CD14-positive monocyte (primary cell): ENCODE data around the gene CBX4. TPM values are rescaled to one million over a fixed set of nuclear protein-coding genes. Genes with fewer than 3 reads are reported as not detected.

Source experiments
- DNase-seq, 3 donors: peaks; one replicate each; pipeline ENCODE4 v3.0.0-alpha.2; 2011 to 2022
- H2AFZ ChIP-seq: 2 replicates; pipeline ENCODE4 v1.6.0; 2012; ENCODE audit warnings: mild to moderate bottlenecking, low read depth, low read length, inconsistent platforms; ENCODE audit not compliant: insufficient read depth, poor library complexity, severe bottlenecking
- H3K27ac ChIP-seq, 2 donors: 1 replicate in 1 of 2; 2 replicates in 1 of 2; pipeline ENCODE4 v1.5.1; 2012 to 2013; ENCODE audit warnings: low read length in 2 of 2, control low read depth in 1 of 2, inconsistent platforms in 1 of 2, low read depth in 1 of 2, mild to moderate bottlenecking in 1 of 2
- H3K27me3 ChIP-seq, 2 donors: one replicate each; pipeline versions ENCODE4 v1.6.0 to v1.6.1; 2011 to 2013; ENCODE audit warnings: low read length in 2 of 2; ENCODE audit not compliant: control insufficient read depth in 2 of 2, insufficient read depth in 2 of 2
- H3K36me3 ChIP-seq, 2 donors: replicated peaks in 1 of 2; 1 replicate in 1 of 2; 2 replicates in 1 of 2; pipeline versions ENCODE4 v1.5.1 to v1.6.1; 2012 to 2013; ENCODE audit warnings: low read length in 2 of 2, control low read depth in 1 of 2, inconsistent platforms in 1 of 2, mild to moderate bottlenecking in 1 of 2; ENCODE audit not compliant: insufficient read depth in 2 of 2, control insufficient read depth in 1 of 2
- H3K4me1 ChIP-seq, 2 donors: 1 replicate in 1 of 2; 2 replicates in 1 of 2; pipeline versions ENCODE4 v1.5.1 to v1.6.1; 2012 to 2013; ENCODE audit warnings: low read length in 2 of 2, control low read depth in 1 of 2, inconsistent platforms in 1 of 2, mild to moderate bottlenecking in 1 of 2, moderate library complexity in 1 of 2; ENCODE audit not compliant: insufficient read depth in 2 of 2, control insufficient read depth in 1 of 2
- H3K4me2 ChIP-seq: replicated peaks from 2 replicates; pipeline ENCODE3; 2012; ENCODE audit warnings: low read length, moderate library complexity, mild to moderate bottlenecking; ENCODE audit not compliant: poor library complexity, severe bottlenecking; ENCODE audit errors: extremely low read depth
- H3K4me3 ChIP-seq, 3 experiments: fragments of 200-600 bp in 1 of 3; sonication (generic) in 1 of 3; replicated peaks in 1 of 3; 1 replicate in 2 of 3; 2 replicates in 1 of 3; pipeline ENCODE4 v1.5.1; 2011 to 2013; ENCODE audit warnings: low read length in 3 of 3, mild to moderate bottlenecking in 3 of 3, control low read depth in 2 of 3, low read depth in 2 of 3, inconsistent platforms in 1 of 3, moderate library complexity in 1 of 3
- H3K79me2 ChIP-seq: 2 replicates; pipeline ENCODE4 v1.6.0; 2012; ENCODE audit warnings: mild to moderate bottlenecking, control low read depth, inconsistent platforms, low read length, moderate library complexity; ENCODE audit not compliant: insufficient read depth
- H3K9ac ChIP-seq: 2 replicates; pipeline ENCODE4 v1.6.0; 2017; ENCODE audit warnings: low read length, mild to moderate bottlenecking; ENCODE audit not compliant: insufficient read depth, poor library complexity, severe bottlenecking
- H3K9me3 ChIP-seq, 2 donors: replicated peaks in 1 of 2; 1 replicate in 1 of 2; 2 replicates in 1 of 2; pipeline versions ENCODE4 v1.5.1 to v1.6.1; 2012 to 2013; ENCODE audit warnings: low read length in 2 of 2, control low read depth in 1 of 2; ENCODE audit not compliant: control insufficient read depth in 1 of 2, insufficient read depth in 1 of 2
- H4K20me1 ChIP-seq: 2 replicates; pipeline ENCODE4 v1.6.0; 2012; ENCODE audit warnings: mild to moderate bottlenecking, low read length, control low read depth, moderate library complexity; ENCODE audit not compliant: insufficient read depth
- H3K27ac Mint-ChIP-seq, 7 donors: one replicate each; pipeline ENCODE4 v1.8.0; 2020; ENCODE audit warnings: mild to moderate bottlenecking in 7 of 7, mixed read lengths in 7 of 7, moderate library complexity in 6 of 7, inconsistent platforms in 2 of 7
- H3K27me3 Mint-ChIP-seq, 3 donors: one replicate each; pipeline ENCODE4 v1.8.0; 2021 to 2022; ENCODE audit warnings: low read depth in 3 of 3, mild to moderate bottlenecking in 3 of 3, mixed read lengths in 3 of 3, moderate library complexity in 3 of 3, inconsistent platforms in 1 of 3
- H3K36me3 Mint-ChIP-seq, 2 donors: one replicate each; pipeline ENCODE4 v1.8.0; 2020; ENCODE audit warnings: mixed read lengths in 2 of 2, inconsistent platforms in 1 of 2, mild to moderate bottlenecking in 1 of 2
- H3K4me1 Mint-ChIP-seq: one replicate; pipeline ENCODE4 v1.8.0; 2020; ENCODE audit warnings: mild to moderate bottlenecking, mixed read lengths
- H3K4me3 Mint-ChIP-seq, 2 donors: one replicate each; pipeline ENCODE4 v1.8.0; 2020; ENCODE audit warnings: mild to moderate bottlenecking in 2 of 2, mixed read lengths in 2 of 2, moderate library complexity in 1 of 2
- H3K9me3 Mint-ChIP-seq, 7 donors: one replicate each; pipeline ENCODE4 v1.8.0; 2020 to 2022; ENCODE audit warnings: mixed read lengths in 7 of 7, mild to moderate bottlenecking in 6 of 7, moderate library complexity in 6 of 7, inconsistent platforms in 2 of 7
- WGBS: methylation state at CpG from one replicate; pipeline ENCODE4 v1.1.5; 2013; ENCODE audit warnings: missing lambda C conversion rate; ENCODE audit not compliant: insufficient coverage; 5-methylcytosine and 5-hydroxymethylcytosine counted together
- intact Hi-C, 2 donors: fragments of 100-400 bp; cut with micrococcal nuclease; formaldehyde crosslinking; loops; one replicate each; pipeline versions ENCODE4 v1.15.0 to v1.15.1; 2023
- polyA plus RNA-seq, 3 donors: library from polyadenylated mRNA; depleted of rRNA in 1 of 3; unstranded in 2 of 3; stranded (reverse) in 1 of 3; fragments of 300-500 nt in 2 of 3; fragments of >200 nt in 1 of 3; fragmentation: Illumina TruSeq in 2 of 3; gene quantifications; 1 replicate in 2 of 3; 2 replicates in 1 of 3; pipeline ENCODE4 v1.2.3, GENCODE V29; 2012 to 2021
- TF ChIP-seq, protein P1 (sequence below): fragments of 200-600 bp; IDR thresholded peaks from one replicate; pipeline ENCODE4 v1.8.0; 2022; ENCODE audit warnings: antibody characterized with exemption, mild to moderate bottlenecking

Gene CBX4
- polyA plus RNA-seq, 3 donors, result 1.4 to 82.8 (median 3.6) TPM

DNA sequence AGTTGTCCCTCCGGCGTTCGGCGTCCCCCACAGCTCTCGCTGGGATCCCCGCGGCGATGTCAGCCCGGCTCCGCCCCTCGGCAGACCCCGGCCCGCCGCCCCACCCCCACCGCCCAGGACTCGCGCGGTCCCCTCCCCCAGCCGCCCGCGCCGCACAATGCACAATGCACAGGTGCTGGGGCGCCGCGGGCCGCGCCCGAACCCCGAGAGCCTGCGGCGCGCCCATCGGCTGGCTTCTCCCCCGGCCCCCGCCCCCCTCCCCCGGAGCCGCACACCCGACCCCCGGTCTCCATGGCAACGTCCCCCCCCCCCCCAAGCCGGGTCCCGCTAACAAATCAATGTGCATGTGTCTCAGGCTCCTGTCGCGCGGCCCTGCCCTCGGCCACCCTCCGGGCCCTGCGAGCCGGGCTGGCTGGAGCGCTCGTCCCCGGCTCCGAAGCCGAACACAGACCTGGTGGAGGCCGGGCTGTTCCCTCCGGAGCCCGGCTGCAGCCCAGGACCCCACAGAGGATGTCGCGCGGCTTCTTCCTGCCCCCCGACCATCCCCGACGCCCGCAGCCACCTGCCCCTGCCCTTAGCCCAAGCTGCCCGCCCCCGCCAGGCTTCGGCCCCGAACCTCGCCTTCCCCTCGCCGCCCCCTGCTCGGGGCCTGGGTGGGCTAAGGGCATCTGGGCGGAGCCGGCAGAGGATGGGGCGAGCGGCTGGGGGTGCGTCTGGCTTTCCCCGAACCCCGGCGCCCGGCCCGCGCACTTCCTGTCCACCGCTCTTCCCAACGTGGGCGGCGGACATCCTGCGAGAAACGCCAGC is 41.5 kb downstream of the CBX4 start:
- H3K36me3 ChIP-seq, result peaks cover 9% of the 10 kb centered on the region in 2 donors
- H3K4me3 ChIP-seq, result peak overlapping the region; percentile 13 to 99 (median 35)
- peaks cover 3% of the 10 kb centered on the region for H3K79me2 ChIP-seq
- peak overlapping the region; percentile 99 for H3K4me2 ChIP-seq
- peaks cover 0 to 34% of the 10 kb centered on the region in 2 donors for H3K9me3 ChIP-seq
- H4K20me1 ChIP-seq, result peaks cover 54% of the 10 kb centered on the region
- no peak overlapping the region for H3K27ac ChIP-seq
- peak in 1 of 3 donors; percentile 28 for DNase-seq
- peaks cover 63 to 70% of the 10 kb centered on the region in 2 donors for H3K4me1 ChIP-seq
- H3K27me3 Mint-ChIP-seq, result peaks cover 55 to 73% (median 61%) of the 10 kb centered on the region in 3 donors
- H3K36me3 Mint-ChIP-seq, result peaks cover 25 to 41% of the 10 kb centered on the region in 2 donors
- 1% methylated on average over 65 of the region's 89 CpGs for WGBS
- peak overlapping the region; percentile 40 for H3K9ac ChIP-seq
- H3K4me1 Mint-ChIP-seq, result peaks cover 46% of the 10 kb centered on the region
- peak overlapping the region; percentile 84 to 87 for H3K4me3 Mint-ChIP-seq
- intact Hi-C loops, result loop anchor here (2.0 kb wide), 3 partner anchors 13 to 45 kb away; partner anchors contain the start of gene CBX4 (in 1 of the 2)
- TF ChIP-seq, protein P1, sequence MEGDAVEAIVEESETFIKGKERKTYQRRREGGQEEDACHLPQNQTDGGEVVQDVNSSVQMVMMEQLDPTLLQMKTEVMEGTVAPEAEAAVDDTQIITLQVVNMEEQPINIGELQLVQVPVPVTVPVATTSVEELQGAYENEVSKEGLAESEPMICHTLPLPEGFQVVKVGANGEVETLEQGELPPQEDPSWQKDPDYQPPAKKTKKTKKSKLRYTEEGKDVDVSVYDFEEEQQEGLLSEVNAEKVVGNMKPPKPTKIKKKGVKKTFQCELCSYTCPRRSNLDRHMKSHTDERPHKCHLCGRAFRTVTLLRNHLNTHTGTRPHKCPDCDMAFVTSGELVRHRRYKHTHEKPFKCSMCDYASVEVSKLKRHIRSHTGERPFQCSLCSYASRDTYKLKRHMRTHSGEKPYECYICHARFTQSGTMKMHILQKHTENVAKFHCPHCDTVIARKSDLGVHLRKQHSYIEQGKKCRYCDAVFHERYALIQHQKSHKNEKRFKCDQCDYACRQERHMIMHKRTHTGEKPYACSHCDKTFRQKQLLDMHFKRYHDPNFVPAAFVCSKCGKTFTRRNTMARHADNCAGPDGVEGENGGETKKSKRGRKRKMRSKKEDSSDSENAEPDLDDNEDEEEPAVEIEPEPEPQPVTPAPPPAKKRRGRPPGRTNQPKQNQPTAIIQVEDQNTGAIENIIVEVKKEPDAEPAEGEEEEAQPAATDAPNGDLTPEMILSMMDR, result no peak
- H3K27ac Mint-ChIP-seq, result peak overlapping the region in 1 of 7 donors; percentile 25
- H2AFZ ChIP-seq, result peak overlapping the region; percentile 68
- peaks cover 59 to 69% of the 10 kb centered on the region in 2 donors for H3K27me3 ChIP-seq
- H3K9me3 Mint-ChIP-seq, result peaks cover 0 to 39% (median 29%) of the 10 kb centered on the region in 7 donors

DNA sequence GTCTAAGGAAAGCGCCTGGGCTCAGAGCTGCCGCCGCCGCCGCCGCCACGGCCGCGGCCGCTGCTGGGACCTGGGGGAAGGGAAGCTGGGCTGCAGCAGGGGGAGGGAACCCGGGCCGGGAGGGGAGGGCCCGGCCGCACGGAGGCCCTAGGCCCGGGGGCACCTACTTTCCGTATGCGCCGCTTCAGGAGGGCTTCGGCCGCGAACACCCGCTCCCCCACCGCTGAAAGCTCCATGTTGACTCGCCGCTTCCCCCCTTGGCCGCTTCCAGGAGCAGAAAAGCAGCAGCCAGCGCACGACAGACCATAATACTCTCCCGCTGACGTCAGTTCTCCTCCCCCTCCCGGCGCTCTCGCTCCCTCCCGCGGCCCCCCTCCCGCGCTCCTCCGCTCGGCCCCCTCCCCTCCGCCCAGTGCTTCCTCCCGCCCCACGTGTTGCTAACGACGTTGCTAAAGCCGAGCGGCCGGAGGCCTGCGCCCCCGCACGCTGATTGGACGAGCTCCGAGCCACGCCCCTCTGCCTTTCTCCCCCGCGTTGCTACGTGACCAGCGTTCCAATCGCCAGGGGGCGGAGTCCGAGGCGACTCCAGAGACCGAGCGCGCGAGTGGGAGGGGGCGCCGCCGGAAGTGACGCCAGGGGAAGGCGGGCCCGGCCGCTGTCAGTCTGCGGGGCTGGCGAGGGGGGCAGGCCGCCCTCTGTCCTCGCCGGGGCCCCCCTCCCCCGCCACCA is 42.3 kb downstream of the CBX4 start, which contains the start of gene CBX8:
CBX8 (minus strand) TSS at position 315 of the 729 bp plus-strand sequence; CDS start at position 236, 79 bp downstream.
- Histone ChIP-seq H3K9ac (peak within 1 kb of the TSS; percentile 72), H3K4me1 (peaks cover 56 to 62% of the 10 kb centered on the region in 2 donors), H4K20me1 (peaks cover 54% of the 10 kb centered on the region), H3K27ac (peak within 1 kb of the TSS; percentile 67 to 80), H2AFZ (peak within 1 kb of the TSS; percentile 86), H3K4me2 (peak within 1 kb of the TSS; percentile 99), H3K27me3 (peaks cover 58 to 70% of the 10 kb centered on the region in 2 donors), H3K36me3 (peaks cover 9% of the 10 kb centered on the region in 2 donors), H3K4me3 (peak within 1 kb of the TSS; percentile 53 to 99 (median 58)), H3K79me2 (peaks cover 3% of the 10 kb centered on the region), H3K9me3 (peaks cover 0 to 27% of the 10 kb centered on the region in 2 donors)
- Mint-ChIP-seq H3K27me3 (peaks cover 55 to 73% (median 60%) of the 10 kb centered on the region in 3 donors), H3K9me3 (peaks cover 0 to 40% (median 23%) of the 10 kb centered on the region in 7 donors), H3K27ac (peak within 1 kb of the TSS; percentile 76 to 95 (median 90)), H3K4me3 (peak within 1 kb of the TSS; percentile 84 to 91), H3K4me1 (peaks cover 47% of the 10 kb centered on the region), H3K36me3 (peaks cover 23 to 38% of the 10 kb centered on the region in 2 donors)
- TF ChIP-seq, protein P1, result no peak
- intact Hi-C loops, result loop anchor here (2.0 kb wide), 1 partner anchor 14 kb away; no protein-coding TSS in a partner anchor
- WGBS, result under 1% methylated on average over 68 of the region's 79 CpGs
- DNase-seq, result peak; percentile 100
